Measurements from ENCODE around the gene ANO1. TPM values are rescaled to one million over a fixed set of nuclear protein-coding genes. Genes with fewer than 3 reads are reported as not detected.

Gene ANO1
- total RNA-seq, 1 experiment from 2014 or later: not detected

Other genes with a start within 250 kb of the ANO1 start
- gene FADD, start 125.0 kb downstream of the ANO1 start, total RNA-seq (2014; rRNA removed): 45.1 and 47.2 TPM in 2 replicates
- 41.4 and 45.1 TPM in 2 replicates for gene PPFIA1, start 192.4 kb downstream of the ANO1 start, total RNA-seq (2014; rRNA removed)